OCI-LY3 (cell line): ENCODE measurements around the gene TNNT3.

Source experiments
- H2AFZ ChIP-seq: fragments of 200-600, 300-600 bp; shearing (Covaris generic); 2 replicates; pipeline ENCODE4 v1.6.0; 2014; ENCODE audit warnings: antibody characterized with exemption, low read depth, low read length
- H3K27ac ChIP-seq: fragments of 200-600, 300-600 bp; sonication (generic); 2 replicates; pipeline ENCODE4 v1.5.1; 2014; ENCODE audit warnings: mild to moderate bottlenecking, low read length, moderate library complexity, mixed read lengths
- H3K27me3 ChIP-seq: fragments of 200-600, 300-600 bp; sonication (generic); 2 replicates; pipeline ENCODE4 v1.6.1; 2014; ENCODE audit warnings: low read depth, low read length, mixed read lengths
- H3K36me3 ChIP-seq: fragments of 200-600, 300-600 bp; sonication (generic); replicated peaks from 2 replicates; pipeline ENCODE3; 2014; ENCODE audit warnings: low read depth, low read length, mixed read lengths
- H3K4me1 ChIP-seq: fragments of 300-600, 200-600 bp; sonication (generic); 2 replicates; pipeline ENCODE4 v1.6.1; 2014; ENCODE audit warnings: low read length, mixed read lengths
- H3K4me2 ChIP-seq: fragments of 200-600, 300-600 bp; sonication (generic); 2 replicates; pipeline ENCODE4 v1.6.1; 2014; ENCODE audit warnings: low read length, mixed read lengths
- H3K4me3 ChIP-seq: fragments of 300-600, 200-600 bp; sonication (generic); 2 replicates; pipeline ENCODE4 v1.5.1; 2014; ENCODE audit warnings: antibody characterized with exemption, mild to moderate bottlenecking, low read length, moderate library complexity
- H3K79me2 ChIP-seq: fragments of 300-600, 200-600 bp; shearing (Covaris generic); 2 replicates; pipeline ENCODE4 v1.6.1; 2014; ENCODE audit warnings: mild to moderate bottlenecking, low read length, mixed read lengths
- H3K9ac ChIP-seq: fragments of 300-600, 200-600 bp; shearing (Covaris generic); 2 replicates; pipeline ENCODE4 v1.6.0; 2014; ENCODE audit warnings: mild to moderate bottlenecking, low read length, moderate library complexity
- H3K9me3 ChIP-seq: fragments of 200-600, 300-600 bp; shearing (Covaris generic); 2 replicates; pipeline ENCODE4 v1.6.1; 2014; ENCODE audit warnings: low read length, mixed read lengths; ENCODE audit not compliant: insufficient read depth
- H4K20me1 ChIP-seq: fragments of 200-600, 300-600 bp; sonication (generic); 2 replicates; pipeline ENCODE4 v1.6.1; 2016; ENCODE audit warnings: low read length, mixed read lengths; ENCODE audit not compliant: insufficient read depth
- CTCF ChIP-seq: fragments of 200-600, 300-600 bp; sonication (generic); IDR thresholded peaks from 2 replicates; pipeline ENCODE4 v1.5.1; 2014; ENCODE audit warnings: antibody characterized with exemption, low read length, low read depth
- EZH2phosphoT487 ChIP-seq: fragments of 200-600 bp; shearing (Covaris generic); IDR thresholded peaks from 2 replicates; pipeline ENCODE4 v1.6.1; 2018; ENCODE audit warnings: antibody characterized with exemption, mixed run types, low read depth

Gene TNNT3

GRCh38 chr11:1890856-1891830 is 28.4 kb upstream of the TNNT3 start:
- Histone ChIP-seq H4K20me1 (peaks cover 33% of the 10 kb centered on the region), H3K4me3 (no peak overlapping the region), H3K27me3 (peaks cover 4% of the 10 kb centered on the region), H3K4me2 (no peak overlapping the region), H3K36me3 (peaks cover 19% of the 10 kb centered on the region), H3K79me2 (no peaks in the 10 kb centered on the region), H3K9me3 (no peaks in the 10 kb centered on the region), H3K27ac (no peak overlapping the region), H3K9ac (no peak overlapping the region), H2AFZ (no peak overlapping the region), H3K4me1 (no peaks in the 10 kb centered on the region)
- no peak for TF ChIP-seq EZH2phosphoT487
- no peak for TF ChIP-seq CTCF

- H3K4me3 ChIP-seq = no peak within 1 kb of the TSS
Measured at GRCh38 chr11:1891831-1892115, 27.7 kb upstream of the TNNT3 start, which contains the start of gene PRR33. Gene PRR33, minus strand, starts transcription at chr11:1891895. Its CDS starts 1,311 bp downstream, at chr11:1890584.

GRCh38 chr11:1892116-1892515 is 27.4 kb upstream of the TNNT3 start:
- Histone ChIP-seq H3K4me2 (no peak overlapping the region), H3K36me3 (peaks cover 17% of the 10 kb centered on the region), H4K20me1 (peaks cover 30% of the 10 kb centered on the region), H3K27ac (no peak overlapping the region), H2AFZ (no peak overlapping the region), H3K9me3 (no peaks in the 10 kb centered on the region), H3K4me1 (peaks cover 8% of the 10 kb centered on the region), H3K27me3 (peaks cover 9% of the 10 kb centered on the region), H3K79me2 (no peaks in the 10 kb centered on the region), H3K9ac (no peak overlapping the region), H3K4me3 (no peak overlapping the region)
- TF ChIP-seq CTCF (no peak), EZH2phosphoT487 (no peak)

More at GRCh38 chr11:1891831-1892115, 27.7 kb upstream of the TNNT3 start, which contains the start of gene PRR33:
- Histone ChIP-seq H3K9me3 (no peaks in the 10 kb centered on the region), H3K79me2 (no peaks in the 10 kb centered on the region), H3K4me2 (no peak within 1 kb of the TSS), H3K36me3 (peaks cover 17% of the 10 kb centered on the region), H2AFZ (no peak within 1 kb of the TSS), H3K4me1 (peaks cover 5% of the 10 kb centered on the region), H3K9ac (no peak within 1 kb of the TSS), H3K27me3 (peaks cover 9% of the 10 kb centered on the region), H4K20me1 (peaks cover 30% of the 10 kb centered on the region), H3K27ac (no peak within 1 kb of the TSS)
- TF ChIP-seq EZH2phosphoT487 = no peak

GRCh38 chr11:1892558-1892957 is 26.9 kb upstream of the TNNT3 start:
- Histone ChIP-seq H3K27ac (no peak overlapping the region), H3K4me3 (no peak overlapping the region), H3K4me1 (peaks cover 11% of the 10 kb centered on the region), H3K27me3 (peaks cover 11% of the 10 kb centered on the region), H2AFZ (no peak overlapping the region), H3K9ac (no peak overlapping the region), H4K20me1 (peaks cover 28% of the 10 kb centered on the region), H3K79me2 (no peaks in the 10 kb centered on the region), H3K4me2 (no peak overlapping the region), H3K36me3 (peaks cover 13% of the 10 kb centered on the region), H3K9me3 (no peaks in the 10 kb centered on the region)
- TF ChIP-seq CTCF (no peak), EZH2phosphoT487 (no peak)
